DMS153 (cell line): Measurements from ENCODE around the gene GSG1.
A peak's percentile ranks its signal among the peaks of the same experiment; 100 is the strongest.
"Not testable (repeated sequence)": the region's sequence is repeated elsewhere in the genome, so short reads cannot be mapped to it uniquely, and the experiment has no call there.

Source experiments
- DNase-seq: peaks from one replicate; lab custom pipeline; 2025; lab: John Stamatoyannopoulos, UW

Gene GSG1

DNA sequence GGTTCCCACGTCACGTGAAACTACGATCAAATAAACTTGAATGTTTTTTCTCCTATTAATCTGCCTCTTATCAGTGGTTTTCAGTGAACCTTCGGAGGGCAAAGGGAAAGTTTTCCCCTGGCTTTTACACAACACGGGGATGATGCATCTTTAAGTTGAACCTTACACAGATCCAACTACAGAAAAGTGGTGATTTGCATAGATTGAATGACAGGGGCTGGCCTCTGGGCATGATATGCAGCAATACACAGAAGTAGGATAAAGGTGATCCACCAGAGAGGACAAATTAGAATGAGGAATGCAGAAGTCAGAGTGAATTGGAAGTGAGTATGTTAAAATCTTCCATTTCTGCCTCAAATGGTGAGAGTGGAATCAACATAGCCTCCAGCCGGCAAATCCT lies 11.6 kb downstream of the GSG1 start:
- DNase-seq, result no peak

DNA sequence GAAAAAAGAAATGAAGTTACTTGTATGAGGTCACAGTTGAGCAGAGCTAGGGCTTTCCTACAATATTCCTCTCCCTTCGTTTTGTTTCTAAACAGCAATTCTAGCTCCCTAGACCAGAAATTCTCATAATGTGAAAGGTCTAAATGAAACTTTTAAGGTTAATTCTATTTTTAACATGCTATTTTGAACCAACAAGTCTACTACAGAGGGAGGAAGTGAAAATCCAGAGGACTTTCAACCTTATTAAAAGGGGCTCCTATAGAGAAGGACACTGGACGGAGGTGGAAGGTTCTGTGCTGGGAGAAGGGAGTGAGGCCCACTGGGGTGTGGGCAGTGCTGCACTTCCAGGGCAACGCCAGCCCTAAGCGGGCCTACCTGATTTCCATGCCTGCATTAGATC lies 13.4 kb downstream of the GSG1 start:
- DNase-seq, result no peak

DNA sequence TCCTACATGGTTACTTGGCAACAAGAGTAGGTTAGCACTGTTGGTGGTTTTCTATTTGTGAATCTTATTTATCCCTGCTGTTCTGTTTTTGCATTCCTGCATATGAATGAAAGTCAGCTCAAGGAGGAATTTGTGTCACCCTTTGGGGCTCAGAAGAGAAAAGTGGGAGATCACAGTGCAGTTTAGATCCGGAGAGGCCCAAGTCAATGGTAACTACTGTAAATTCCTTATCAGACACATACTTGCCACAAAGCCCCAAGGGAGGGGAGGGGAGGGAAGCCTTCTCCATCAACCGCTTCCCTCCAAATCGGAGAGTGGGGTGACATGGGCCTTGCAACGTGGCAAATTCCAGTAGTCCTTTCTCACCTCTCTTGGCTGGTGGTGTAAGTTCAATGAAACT lies 15.0 kb downstream of the GSG1 start:
- DNase-seq, result no peak

DNA sequence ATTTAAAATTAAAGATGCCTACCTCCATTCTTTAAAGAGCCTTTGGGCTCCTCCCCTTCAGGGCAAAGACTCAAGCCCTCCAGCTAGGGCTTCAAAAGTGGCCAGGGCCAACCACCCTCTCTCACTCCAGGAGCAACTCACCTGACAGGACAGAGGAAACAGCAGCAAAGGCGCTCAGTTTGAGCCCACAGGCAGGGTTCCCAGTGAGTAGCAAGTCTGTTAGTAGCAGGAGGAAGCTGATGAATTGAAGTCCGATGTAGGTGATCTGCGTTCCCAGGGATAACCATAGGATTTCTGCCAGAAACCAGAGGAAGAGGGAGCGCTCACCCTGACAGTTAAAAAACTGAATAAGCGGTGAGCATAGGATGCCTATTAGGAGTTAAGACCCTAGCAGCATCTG lies 15.7 kb downstream of the GSG1 start:
- DNase-seq, result no peak

DNA sequence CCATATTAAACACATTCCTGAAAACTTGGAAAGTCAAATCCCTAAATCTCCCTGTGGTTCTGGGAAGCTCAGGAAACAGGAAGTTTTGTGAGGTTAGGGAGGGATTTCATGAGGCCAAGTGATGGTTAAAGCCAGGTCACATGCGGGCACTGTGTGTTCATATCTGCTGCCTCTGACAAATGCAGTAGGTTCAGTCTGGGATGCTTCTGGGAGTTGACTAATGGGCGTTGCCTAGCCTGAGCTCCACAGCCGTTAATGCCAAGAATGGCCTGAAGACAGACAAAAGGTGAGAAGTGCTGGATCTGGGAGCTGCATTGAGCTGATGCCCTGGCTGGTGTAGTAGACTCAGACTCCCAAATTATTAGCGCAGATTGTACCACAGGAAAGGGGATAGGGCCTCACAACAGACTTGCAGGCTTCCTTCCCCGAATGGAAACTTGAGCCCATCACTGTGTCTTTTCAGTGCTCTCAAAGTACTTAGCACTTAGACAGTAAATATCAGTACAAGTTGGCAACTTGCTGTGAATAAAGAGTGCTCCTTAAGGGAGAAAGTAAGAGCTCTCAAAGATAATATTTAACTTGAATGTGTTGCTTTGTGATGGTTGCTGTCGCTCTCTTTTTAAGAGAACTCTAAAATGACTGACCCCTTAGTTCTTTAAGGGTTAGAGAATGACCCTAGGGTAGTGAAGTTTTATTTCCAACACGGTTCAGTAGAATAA lies 17.3 kb downstream of the GSG1 start:
- no peak for DNase-seq

DNA sequence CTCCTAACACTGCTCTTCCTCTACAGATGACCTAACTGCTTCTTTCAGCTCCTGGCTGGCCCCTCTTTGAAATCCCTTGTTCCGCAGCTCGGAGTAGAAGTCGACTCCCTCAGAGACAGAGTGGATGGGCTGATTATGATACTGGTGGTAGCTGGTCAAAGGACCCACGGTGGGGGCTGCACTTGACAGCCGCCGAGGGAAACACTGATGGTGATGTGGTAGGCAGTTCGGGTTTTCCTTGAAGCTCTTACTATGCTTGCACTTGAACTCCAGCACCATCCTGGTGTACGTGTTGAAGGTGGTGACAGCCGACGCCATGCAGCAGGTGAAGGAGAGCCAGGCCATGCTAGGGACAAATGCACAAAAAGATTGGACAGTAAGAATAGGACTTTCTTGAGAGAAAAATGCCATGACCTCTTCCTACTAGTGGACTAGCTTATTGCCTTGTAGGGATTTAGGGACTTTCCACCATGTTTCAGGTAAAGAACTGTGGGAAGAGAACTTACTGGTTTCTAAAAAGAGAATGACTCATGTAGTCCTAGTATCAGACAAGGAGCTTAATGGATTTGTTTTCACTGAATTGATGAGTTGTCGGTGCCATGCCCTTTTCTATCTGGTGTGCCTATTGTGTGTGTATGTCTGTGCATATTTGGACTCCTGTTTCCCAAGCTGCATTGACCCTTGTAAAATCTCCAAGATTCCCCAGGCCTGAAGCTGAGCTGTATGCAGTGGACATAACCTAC lies 18.4 kb downstream of the GSG1 start:
- DNase-seq, result no peak

DNA sequence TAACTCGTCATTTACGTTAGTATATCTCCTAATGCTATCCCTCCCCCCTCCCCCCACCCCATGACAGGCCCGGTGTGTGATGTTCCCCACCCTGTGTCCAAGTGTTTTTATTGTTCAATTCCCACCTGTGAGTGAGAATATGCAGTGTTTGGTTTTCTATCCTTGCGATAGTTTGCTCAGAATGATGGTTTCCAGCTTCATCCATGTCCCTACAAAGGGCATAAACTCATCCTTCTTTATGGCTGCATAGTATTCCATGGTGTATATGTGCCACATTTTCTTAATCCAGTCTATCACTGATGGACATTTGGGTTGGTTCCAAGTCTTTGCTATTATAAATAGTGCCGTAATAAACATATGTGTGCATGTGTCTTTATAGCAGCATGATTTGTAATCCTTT lies 19.8 kb downstream of the GSG1 start:
- not testable (repeated sequence) for DNase-seq

DNA sequence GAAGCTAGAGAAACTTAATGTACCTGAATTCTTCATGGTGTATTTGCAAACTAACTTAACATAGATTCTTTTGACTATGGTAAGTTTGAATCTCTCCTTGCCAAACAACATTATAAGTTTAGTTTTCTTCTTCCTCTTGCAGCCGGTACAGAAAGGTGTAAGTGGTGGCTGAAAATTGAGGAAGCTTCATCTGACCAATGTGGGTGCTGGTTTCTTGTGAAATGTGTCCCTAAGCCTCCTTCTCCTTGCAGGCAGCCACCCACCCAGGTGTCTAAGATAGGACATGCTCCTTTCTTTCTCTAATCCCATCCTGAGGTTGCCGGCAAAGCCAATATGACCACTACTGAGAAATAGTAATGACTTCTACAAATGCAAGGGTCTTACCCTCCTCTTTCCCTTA lies 20.6 kb downstream of the GSG1 start:
- no peak for DNase-seq

DNA sequence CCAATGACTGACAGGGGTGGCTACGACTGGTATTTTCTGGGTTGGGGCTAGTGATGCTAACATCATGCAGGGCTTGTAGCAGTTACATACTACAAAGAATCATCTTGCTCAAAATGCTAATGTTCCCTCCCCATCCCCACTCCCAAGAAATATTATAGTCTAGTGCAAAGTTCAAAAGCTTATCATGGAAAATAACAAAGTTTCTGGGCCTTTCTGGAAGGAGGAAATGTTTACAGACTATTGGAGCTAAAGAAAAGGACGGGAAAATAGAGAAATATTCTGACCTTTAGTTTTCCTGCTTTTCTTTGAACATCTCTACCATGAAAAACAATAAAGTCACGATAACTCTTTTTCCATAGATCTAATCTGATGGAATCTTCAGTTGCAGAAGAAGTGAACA lies 23.2 kb downstream of the GSG1 start:
- no peak for DNase-seq

DNA sequence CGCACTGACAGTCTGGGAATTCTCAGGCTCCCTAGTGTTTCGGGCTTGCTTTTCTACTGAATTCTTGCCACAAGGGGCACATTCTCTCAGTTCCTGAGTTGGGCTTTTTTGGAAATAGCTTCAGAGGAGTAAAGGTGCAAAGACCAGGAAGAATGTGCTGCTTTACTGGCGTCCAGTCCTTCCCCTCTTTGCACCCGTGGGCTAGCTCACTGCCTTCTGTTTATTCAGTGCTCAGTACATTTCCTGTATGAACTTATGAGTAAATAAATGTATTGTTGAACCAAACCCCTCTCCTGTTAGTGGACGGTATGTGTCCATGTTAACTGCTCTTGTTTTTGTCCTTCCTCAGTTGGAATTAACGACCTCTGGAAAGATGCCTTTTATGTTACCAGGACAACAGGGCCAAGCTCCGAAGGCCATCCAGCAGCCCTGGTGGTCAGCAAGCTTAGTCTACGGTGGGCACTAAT lies 24.0 kb downstream of the GSG1 start:
- peak; percentile 27 for DNase-seq

DNA sequence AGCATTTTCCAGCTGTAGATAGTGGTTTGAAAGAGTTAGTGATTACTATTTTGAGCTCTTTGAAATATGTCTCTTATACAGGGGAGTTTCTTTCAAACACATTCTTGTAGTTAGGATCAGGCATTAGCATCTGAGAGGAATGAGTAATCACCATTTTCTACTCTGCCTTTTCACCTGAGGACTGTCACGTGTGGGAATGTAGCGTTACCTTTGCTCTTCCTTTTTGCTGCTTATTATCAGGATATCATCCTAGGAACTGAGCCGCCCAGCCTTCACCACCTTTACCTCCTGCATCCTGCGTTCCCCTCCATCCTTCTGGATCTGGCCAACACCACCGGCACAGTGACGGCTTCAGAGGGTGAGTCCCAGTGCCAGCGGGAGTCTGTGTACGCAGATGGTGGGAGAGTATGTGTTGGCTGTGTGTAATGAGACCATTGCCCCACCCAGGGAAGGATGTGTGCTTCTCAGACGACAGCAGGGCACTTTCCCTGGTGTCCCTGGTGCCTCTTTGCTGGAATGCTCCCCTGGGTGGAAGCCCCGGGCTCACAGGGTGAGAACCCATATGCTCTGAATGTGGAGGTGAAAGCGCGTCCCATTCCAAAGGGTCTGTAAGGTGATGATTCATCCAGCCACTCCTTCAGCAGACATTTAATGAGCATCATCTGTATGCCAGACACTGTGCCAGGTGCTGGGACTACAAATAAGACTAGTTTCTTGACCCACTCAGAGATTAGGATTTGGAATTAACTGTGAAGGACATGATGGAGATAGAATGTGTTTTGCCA lies 27.5 kb downstream of the GSG1 start:
- DNase-seq, result no peak

DNA sequence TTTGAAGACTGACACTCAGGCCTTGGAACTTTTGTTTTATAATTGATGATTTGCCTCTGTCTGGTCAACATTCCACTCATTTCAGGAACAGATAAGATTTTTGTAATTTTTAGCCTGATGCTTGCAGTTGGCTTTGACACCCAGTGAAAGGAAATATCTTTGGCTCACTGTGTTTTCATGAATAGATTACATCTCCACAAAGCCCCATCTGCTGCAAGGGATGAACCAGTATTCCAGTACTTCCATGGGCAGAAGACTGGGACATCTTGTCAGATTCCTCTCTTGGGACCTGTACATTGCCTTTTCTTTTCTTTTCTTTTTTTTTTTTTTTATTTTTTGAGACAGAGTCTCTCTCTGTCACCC lies 28.4 kb downstream of the GSG1 start:
- no peak for DNase-seq

DNA sequence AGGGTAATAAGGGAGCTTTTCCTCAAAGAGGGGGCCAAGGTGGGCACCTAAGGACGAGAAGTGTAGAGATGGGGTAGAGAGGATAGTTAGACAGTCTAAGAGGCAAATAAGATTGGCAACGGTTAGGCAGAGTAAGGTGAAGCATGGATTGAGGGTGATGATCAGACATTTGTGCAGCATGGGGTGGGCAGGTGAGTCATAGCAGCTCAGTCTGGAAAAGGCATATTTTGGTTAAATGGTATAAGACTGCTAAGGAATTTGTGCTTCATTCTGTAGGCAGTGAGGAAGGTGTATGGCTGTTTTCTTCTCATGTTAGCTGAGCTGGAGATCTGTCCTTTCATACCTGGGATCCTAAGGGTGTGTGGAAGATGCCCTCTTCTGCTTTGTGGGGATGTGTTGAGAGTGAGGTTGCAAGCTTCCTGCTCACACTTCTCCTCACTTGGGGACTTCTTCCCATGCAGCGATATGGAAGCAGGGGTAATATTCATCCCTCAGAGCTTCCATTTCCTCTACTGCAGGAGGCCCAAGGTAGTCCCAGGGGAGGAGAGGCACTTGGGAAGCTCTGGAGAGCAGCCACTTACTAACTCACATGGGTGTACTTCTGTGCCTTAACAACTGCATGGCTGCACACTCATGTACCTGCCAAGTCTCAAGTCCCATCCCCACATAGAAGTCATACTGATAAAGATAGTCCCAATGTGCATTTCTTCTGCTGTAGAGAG lies 28.9 kb downstream of the GSG1 start:
- DNase-seq, result no peak

DNA sequence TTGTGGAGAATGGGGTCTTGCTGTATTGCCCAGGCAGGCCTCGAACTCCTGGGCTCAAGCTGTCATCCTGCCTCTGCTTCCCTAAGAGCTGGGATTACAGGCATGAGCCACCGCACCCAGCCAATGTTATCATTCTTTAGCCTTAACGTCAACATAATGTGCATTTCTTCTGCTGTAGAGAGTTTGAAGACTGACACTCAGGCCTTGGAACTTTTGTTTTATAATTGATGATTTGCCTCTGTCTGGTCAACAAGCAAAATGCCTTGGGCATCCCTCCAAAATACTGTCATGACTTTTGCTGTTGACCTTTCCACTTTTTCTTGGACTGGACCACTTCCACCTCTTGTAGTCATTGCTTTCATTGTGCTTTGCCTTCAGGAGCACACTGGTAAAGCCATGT lies 30.3 kb downstream of the GSG1 start:
- DNase-seq, result no peak

DNA sequence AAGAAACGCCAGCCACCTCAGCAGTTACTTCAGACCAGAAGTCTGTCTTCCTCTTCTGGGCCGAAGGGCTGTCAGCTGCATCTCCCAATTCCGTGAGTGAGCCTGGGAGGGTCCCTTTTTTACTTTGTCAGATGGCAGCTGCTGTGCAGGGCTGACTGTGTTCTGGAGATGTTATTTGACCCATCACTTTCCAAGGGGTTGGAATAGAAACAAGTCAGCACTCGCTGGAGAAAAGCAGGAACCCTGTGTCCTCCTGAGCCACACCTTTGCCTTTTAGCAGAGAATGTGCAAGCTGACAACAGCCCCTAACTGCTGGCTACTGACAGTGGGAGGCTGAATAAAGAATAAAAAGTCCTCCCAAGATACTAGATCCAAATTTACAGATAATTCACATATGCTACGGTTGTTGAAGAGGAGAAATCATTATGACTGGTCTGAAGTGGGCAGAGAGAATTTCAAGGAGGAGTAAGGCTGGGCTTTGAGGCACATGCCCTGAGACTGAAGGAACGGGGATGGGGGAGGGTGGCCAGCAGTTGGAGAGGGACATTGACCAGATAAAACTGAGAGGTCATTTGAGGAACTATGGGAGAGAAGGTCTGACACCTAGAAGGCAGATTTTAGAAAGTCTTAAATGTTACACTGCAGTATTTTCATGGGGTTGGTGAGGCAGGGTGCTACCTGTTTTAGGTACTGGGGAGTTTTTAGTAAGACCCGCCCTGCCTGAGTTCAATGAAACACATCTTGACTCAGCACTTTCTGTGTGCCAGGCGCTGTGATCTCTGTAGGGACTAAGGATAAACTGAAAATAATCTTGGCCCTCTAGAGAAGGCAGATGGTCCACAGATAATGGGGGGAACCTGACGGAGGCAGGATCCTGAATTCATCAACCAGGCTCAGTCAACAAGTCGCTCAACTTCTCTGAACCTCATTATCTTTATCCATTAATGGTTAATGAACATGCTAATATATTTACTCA lies 31.9 kb downstream of the GSG1 start:
- DNase-seq, result no peak

DNA sequence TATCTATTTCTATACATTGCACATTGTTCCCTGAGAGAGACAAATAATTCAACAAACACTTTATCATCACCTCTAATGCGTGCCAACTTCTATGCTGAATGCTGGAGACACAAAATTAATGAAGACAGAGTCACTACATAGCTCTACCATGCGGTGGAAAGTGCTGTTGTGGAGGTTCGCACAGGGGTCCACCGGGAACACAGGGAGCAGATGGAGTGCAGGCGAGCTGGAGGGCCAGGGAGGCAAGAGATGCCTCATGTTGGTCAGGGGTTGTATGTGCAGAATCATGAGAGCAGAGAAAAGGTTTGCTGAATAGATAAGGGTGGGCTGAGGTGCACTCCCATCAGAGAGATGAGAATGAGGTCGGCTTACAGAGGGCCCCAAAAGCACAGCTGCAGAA lies 34.1 kb downstream of the GSG1 start:
- DNase-seq, result no peak

DNA sequence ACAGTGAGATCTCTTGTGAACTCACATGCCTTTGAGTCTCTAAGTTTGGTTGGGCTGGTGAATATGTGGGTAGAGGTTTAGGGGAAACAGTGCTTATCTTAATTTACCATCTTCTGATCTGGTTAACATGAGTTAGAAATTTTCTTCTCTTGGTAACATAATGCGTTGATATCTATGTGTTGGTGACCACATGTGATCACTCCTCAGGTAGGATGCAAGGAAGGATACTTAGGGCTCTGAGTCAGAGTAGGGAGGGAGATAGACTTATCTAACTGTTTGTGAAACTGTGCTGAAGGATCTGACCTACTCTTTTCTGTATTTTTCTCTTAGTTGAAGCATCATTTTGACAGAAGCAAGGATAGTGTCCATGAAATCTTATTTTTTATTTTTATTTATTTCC lies 36.1 kb downstream of the GSG1 start:
- no peak for DNase-seq

DNA sequence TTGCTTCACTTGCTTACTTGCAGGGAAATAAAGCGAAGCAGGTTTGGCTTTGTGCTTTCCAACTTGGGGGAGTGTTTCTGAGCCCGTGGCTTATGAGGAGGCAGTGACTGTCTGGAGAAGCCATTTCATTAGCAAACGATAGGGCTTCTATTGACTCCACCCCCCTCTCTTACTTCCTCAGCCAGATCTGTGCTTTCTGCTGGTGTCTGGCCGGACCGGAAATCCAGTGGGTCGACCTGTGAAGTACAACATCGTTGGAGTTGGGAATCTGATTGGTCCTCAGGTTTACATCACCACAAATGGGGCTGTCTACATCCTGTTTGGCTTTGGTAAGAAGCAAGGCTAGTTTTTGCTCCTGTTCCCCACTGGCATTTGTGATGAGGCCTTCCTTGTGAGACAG lies 37.0 kb downstream of the GSG1 start:
- DNase-seq, result no peak

DNA sequence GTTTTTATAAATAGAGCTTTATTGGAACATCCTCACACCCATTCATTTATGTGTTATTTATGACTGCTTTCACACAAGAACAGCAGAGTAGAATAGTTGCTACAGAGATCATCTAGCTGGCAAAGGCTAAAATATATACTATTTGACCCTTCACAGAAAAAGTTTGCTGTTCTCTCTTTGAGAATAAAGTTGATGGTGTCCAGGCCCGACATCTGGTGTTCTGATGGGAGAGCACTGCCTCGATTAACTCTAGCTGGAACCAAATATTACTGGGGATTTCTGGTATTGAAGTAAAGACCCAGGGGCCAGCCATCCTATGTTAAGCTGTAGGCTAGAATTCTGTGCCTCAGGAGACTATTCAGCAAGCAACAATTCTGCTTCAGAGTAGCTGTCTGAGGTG lies 37.5 kb downstream of the GSG1 start:
- no peak for DNase-seq

DNA sequence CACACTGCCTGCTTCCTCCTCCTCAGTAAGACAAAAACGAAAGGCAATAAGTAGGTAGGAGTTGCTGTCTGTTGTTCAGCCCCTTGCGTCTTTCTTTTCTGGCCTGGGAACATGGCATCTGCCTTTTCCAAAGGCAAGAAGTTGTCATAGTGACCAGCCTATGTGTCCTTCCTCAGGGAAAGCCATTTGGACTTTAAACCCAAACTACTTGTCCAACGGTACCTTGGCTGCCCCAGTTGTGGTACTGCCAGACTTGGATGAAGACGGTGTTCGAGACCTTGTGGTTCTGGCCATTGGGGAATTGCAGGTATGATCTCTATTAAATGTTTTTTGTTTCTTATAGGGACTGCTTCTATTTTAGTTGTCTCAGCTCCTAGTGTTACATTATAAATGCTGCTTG lies 40.8 kb downstream of the GSG1 start:
- DNase-seq, result no peak

DNA sequence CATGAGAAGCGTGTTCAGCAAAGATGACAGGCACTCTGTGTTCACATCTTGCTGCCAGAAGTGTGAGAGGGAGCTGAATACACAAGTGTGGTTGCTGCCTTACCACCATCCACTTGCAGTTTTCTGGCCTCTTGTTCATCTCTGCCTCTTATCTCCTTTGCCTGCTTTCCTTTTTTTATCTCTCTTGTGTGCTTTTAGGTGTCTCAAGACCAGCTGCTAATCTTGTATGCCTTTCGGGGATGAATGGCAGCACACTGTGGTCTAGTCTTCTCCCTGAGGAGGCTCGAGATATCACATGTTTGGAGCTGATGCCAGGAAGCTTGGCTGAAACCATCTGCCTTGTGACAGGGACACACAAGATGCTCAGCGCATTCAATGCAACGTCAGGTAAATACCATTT lies 42.1 kb downstream of the GSG1 start:
- DNase-seq, result no peak
